ENCODE results near the gene CAMKK1.
"Not testable (repeated sequence)": the region's sequence is repeated elsewhere in the genome, so short reads cannot be mapped to it uniquely, and the experiment has no call there.

Gene CAMKK1

DNA sequence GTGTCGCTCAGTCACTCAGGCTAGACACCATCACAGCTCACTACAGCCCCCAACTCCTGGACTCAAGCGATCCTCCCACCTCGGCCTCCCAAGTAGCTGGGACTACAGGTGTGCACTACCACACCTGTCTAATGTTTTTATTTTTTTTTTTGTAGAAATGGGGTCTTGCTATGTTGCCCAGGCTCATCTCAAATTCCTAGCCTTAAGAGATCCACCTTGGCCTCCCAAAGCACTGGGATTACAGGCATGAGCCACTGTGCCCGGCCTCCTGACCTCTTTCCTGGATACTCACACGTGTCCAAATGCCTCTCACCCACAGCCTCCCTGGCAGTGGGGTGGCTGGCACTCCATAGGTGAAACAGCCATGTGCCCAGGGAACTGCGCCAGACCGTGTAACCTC, 17.5 kb downstream of the CAMKK1 start:
- DNase-seq, result no peak

DNA sequence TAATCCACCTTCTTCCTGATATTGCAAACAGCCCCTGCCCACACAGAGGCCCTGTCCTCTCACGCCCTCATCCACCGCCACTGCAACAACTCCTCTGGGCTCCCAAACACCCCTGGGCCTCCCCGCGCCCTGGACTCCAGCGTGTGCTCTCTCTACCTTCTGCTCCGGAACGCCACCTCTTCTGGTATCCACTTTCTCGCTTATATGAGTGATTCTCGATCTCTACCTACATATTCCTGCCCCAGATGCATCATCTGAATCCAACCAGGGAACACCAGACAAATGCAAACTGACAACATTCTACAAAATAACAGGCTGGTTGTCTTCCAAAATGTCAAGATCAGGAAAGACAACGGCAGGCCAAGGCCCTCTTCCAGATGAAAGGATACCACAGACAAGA, 19.0 kb downstream of the CAMKK1 start:
- DNase-seq, result no peak

DNA sequence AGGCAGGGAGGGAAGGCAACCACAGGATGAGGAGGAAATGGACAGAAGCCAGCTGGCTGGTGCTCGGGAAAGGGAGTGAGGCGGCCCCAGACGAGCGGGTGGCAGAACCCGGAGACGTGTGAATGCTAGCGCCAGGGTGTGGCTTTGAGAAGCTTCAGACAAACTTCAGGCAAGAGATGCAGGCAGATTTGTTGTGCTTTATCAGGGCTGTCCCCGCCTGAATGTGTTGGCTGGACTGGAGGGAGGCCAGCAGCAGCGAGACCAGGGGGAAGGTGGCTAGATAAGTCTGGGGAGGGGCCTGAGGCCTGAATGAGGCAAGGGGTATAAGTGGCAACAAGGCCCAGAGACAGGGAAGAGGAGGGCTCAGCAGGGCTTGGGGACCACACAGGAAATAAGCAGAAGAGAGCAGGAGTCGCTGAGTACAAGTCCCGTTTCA, 22.0 kb downstream of the CAMKK1 start:
- no peak for DNase-seq

DNA sequence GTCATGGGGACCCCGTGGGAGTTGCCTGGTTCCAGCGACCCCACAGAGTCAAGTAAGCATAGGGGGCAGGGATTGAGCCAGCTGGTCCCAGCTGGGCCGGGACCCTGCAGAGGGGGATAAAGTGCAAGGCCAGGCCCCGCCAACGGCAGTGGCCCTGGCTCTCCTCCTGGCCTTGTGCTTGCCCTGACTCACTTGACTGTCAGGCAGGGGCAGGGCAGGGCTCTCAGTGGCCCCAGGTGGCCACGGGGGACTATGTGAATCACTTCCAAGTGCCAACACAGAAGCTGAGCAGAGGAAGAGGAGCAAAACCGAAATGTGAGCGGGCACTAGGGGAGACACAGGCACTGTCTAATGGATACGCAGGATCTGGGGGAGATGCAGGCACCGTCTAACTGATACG, 25.2 kb downstream of the CAMKK1 start:
- no peak for DNase-seq

DNA sequence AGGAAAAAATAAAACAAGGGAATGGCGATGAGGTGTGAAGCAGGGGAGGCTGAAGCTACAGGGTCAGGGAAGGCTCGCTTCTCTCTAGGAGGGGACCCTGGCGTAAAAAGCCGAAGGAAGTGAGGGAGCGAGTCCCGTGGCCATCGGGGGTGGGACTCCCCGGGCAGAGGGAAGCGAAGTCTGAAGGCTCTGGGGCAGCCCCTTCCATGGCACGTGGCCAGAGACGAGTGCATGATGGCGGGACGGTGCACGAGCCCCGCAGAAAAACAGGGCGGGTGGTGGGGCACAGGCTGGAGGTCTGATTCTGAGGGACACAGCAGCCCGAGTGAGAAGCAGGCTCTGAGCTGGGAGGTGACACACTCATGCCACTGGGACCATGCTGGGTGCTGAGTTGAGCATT, 25.7 kb downstream of the CAMKK1 start:
- DNase-seq, result no peak

DNA sequence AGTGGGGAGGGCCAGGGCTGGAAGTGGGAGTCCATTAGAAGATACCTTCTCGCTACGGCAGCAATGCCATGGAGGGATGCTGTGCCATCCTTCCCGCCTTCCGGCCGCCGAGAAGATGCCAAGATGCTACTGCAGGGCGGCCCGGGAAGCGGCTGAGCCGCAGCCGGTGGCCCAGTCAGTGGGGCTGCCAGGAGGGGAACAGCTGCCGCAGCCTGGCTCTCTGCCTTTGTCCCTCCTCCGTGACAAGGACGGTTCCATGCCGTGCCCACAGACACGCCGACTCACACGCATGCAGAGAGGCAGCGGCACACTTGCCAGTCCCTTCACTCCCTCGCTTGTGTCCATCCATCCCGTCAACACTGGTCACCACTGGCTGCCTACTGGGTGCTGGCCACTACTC, 26.6 kb downstream of the CAMKK1 start:
- DNase-seq, result no peak

DNA sequence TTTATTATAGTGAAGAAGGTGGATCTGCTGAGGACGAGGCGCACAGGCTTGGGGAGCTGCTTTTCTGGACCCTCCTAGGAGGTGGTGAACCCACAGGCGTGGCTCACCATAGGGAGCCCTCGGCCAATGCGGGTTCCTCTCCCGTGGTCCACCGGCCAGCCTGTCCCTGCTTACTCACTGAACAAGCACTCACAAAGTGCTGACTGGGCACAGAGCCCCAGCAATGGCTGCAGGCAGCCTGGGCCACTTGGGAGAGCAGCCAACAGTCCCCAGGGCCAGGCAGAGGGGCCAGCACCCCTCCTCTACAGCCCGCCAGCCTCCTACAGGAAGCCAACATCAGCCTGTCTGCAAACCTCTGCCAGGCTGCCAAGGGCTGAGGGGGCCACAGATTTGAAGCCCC, 27.7 kb downstream of the CAMKK1 start:
- no peak for DNase-seq

DNA sequence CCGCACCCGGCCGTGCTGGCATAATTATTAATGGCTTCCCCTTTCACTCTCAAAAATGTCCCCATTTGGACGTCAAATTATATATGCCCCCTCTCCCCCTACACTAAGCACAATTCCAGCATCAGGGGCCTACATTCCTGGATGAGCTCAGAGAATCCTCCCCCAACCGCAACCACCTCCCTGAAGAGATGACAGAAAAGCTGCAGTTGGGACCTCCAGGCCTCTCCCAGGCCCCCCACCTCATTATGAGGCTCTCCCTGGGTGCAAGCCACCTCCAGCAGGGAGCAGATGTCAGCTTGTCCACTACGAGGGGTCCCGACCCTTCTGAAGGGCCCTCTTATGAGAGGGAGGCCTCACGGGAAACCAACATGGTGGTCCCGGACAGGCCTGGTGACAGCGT, 28.3 kb downstream of the CAMKK1 start:
- no peak for DNase-seq

DNA sequence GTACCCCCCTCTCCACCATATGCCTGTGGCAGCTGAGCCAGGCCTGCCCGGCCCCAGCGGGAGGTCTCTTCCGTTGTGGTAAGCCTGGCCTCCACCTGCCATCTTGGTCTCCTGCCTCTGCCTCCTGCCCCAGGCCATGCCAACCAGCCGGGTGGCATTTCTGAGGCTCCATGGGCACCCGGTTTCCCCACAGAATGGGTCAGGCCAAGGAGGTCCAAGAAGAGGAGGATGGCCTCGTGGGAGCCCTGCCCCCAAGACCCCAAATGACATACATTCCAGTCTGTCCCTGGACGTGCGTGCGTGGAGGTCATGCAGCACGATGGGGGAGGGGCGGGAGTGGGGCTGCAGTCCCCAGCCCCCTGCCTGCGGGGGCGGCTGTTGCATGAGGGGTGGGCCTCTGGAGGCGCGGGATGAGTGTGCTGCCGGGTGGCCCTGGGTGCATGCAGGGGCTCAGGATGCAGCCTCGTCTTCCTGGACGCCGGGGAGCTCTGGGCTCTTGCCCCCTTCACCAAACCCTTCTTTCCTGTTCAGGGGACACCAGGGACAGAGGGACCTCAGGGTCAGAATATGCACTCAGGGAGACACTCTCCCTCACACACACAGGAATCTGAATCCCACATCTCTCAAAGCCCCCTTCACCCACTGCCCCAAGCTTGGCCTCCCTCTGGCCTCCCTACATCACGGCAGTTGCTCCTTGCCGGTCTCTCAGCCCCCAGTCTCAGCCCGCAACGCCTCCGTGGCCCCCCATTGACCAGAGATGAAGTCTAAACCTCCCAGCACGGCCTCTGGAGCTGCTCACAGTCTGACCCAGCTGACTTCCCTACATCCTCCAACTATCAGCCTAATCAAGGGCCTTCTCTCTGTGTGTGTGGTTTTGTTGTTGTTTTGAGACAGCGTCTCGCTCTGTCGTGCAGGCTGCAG, 30.8 kb downstream of the CAMKK1 start:
- DNase-seq, result no peak

DNA sequence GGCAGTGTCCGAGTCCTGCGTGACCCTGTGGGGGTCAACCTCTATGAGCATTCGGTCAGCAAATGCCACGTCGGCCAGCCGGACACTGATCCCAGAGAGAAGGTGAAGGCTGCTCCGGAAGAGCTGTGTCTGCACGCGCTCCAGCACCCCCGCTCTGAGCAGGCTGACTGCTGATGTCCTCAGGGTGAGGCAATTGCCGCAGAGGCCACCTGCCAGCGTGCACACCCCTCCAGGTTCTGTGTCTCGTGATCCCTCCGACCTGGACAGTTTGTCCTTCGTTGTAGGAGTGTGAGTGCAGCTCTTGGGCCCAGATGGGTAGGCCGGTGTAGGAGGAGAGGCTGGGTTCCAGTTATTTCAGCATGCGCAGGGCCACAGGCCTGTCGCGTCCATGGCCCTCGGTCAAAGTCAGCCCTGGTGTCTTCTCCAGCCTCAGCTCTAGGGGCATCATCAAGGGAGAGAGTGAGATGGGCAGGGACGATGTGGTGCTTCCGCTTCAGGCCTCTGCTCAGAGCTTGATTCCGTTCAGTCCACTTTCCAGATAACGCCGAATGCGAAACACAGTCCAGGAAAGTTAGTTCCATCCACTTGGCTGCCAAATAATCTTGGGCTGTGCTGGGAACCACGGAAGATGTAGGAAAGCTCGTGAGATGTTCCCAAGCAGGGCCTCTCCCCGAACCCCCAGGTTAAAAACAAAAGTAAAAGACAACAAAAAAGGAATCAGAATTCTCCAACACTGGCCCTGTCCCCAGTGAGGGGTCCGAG, 31.7 kb downstream of the CAMKK1 start:
- DNase-seq, result no peak

DNA sequence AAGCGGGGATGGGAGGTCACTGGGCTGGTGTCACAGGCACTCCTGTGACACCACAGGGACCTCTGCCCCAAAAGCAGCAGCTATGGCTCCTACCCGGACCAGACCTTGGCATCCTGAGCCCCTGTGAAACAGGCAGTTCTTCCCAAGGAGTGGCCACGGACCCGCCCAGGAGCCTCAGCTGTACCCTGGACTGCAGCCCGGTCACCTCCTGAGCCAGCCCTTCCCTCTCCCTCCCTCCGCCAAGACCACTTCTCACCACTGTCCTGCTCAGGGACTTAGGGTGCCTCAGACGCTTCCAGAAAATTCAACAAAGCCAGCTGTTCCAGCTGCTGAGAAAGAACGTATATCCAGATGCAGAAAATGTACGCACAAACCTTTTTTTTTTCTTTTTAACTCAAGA, 32.9 kb downstream of the CAMKK1 start:
- no peak for DNase-seq

DNA sequence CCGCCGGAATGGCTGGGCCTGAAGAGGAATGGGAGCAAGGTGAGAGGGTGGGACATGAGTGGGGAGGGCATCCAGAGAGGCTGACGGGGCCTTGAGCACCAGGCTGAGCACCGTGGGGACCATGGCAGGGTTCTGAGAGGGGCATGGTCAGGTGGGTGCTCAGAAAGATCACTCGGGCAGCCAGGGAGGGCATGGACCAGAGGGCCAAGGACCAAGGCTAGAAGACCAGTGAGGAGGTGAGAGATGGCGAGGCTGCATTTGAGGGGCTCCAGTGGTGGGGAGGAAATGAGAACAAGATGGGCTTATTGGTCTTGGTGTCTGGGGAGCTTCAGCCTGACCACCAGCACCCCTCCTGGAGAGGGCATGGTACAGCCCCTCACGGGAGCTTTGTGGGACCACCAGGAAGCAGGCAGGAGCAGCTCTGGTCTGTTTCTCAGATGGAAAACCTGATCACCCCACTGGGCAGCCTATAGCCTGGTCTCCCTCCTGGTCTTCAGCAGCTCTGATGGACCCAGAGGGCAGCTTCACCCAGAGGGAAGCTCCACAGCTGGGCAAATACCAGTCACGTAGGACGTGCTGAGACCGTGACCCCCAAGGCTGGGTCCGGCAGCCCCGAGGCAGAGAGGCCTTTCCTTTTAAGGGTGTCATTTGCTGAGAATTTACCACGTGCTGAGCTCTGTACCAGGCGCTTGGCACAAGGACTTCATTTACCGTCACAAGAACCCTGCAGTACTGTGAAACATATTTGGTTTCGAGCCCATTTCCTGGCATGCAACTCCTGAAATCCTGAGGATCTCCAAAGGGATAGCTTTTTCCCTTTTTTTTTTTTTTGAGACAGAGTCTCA, 35.4 kb downstream of the CAMKK1 start:
- no peak for DNase-seq

DNA sequence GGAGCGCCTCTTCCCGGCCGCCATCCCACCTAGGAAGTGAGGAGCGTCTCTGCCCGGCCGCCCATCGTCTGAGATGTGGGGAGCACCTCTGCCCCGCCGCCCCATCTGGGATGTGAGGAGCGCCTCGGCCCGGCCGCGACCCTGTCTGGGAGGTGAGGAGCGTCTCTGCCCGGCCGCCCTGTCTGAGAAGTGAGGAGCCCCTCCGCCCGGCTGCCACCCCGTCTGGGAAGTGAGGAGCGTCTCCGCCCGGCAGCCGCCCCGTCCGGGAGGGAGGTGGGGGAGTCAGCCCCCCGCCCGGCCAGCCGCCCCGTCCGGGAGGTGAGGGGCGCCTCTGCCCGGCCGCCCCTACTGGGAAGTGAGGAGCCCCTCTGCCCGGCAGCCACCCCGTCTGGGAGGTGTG, 38.6 kb downstream of the CAMKK1 start:
- not testable (repeated sequence) for DNase-seq

DNA sequence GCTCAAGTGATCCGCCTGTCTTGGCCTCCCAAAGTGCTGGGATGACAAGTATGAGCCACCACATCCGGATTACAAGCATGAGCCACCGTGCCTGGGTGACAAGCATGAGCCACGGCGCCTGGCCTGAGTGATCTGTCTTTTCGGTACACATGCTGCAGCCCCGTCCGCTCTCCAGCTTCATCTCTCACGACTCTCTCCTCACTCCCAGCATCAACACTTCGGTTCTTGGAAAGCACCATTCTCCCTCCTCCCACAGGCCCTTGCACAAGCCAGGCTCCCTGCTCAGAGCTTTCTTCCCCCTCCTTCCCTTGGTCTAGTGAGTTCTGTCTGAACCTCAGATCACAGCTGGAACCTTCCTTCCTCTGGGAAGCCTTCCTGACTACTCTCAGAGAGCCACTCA, 40.3 kb downstream of the CAMKK1 start:
- DNase-seq, result no peak

DNA sequence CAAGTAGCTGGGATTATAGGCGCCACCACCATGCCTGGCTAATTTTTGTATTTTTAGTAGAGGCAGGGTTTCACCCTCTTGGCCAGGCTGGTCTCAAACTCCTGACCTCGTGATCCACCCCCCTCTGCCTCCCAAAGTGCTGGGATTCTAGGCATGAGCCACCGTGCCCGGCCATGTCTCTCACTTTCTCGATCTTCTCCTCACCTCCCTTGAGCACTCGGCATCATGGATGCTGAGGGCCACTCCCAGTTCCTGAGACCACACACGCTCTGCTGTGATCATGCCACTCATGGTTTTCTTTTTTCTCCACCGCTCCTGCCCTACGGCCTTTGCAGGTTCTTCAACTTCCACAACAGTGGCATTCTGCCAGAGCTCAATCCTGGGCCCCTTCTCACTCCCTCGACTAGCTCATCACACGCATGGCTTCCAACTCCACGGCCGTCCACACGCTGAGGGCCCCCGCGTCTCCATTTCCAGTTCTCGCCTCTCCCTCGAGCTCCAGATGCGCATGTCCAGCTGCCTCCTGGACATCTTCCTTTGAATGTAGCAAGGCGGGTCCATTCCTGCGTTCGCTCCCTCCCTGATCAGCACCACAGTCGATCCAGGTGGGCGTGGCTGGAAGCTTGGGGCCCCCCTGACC, 41.3 kb downstream of the CAMKK1 start:
- no peak for DNase-seq

DNA sequence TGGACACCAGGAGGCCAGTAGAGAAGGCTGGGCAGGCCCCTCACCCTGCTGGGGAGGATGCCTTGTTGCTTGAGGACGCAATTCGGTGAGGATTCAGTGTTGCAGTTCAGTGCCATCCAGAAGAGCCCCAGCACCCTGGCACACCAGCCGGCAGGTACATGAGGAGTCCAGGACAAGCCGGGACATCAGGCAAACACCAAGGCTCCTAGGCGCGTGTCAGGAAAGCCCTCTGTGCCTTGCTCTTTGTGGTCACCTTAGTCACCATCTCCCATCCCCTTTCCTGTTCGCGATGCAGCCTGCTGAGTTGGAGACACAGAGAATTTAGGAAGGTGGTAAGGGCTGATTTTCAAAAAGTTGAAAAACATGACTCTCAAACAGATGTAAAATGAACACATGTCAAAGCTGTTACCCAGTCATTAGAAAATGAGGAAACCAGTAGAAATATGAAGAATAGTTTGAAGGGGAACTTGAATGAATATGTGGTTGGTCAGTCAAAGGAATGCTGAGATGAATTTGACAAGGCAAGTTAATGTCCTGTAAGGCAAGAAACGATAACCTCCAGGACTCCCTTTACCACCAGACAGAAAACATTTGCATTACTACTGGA, 44.5 kb downstream of the CAMKK1 start:
- no peak for DNase-seq

DNA sequence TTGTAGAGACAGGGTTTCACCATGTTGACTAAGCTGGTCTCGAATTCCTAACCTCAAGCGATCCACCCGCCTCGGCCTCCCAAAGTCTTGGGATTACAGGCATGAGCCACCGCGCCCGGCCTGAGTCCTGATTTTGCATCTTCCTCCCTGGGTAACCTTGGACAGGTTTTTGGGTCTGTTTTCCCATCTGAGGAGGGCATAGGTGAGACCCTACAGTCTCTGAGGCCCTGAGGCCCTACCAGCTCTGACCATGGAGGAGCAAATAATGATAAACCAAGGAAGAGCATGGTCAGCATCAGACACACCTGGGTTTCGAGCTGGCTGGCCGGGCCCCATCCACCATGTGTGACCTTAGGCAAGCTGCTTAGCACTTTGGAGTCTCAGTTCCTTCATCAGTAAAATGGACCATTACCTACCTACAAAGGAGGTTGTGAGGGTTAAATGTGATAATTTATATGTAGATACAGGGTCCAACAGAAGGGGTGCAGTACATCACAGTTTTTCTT, 45.6 kb downstream of the CAMKK1 start:
- no peak for DNase-seq

DNA sequence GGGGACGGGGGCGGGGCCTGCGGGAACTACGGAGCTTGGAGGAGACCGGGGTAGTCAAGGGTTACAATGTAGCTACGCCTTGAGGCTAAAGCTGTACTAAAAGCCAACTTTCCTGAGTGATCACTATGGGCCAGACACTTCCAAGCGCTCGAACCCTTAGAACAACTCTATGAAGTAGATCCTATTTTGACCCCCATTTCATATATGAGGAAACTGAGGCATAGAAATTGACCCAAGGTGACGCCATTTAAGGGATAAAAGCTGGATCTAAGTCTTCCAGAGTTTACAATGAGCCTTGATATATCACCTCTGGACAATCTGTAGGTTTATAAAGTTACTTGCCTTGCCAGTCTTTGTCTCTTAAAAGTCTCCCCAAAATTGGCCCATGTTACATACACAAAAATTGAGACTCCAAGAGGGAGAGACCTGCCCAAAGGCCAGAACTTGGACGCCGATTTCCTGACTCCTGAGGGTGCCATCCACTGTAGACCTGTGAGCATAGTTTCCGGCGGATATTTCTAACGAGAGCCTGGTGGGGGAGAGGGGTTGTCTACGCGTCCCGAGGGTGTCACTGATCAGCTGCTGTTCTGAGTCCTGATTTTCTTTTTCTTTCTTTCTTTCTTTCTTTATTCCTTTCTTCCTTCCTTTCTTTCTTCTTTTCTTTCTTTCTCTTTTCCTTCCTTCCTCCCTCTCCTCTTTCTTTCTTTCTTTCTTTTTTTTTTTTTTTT, 46.3 kb downstream of the CAMKK1 start:
- no peak for DNase-seq

DNA sequence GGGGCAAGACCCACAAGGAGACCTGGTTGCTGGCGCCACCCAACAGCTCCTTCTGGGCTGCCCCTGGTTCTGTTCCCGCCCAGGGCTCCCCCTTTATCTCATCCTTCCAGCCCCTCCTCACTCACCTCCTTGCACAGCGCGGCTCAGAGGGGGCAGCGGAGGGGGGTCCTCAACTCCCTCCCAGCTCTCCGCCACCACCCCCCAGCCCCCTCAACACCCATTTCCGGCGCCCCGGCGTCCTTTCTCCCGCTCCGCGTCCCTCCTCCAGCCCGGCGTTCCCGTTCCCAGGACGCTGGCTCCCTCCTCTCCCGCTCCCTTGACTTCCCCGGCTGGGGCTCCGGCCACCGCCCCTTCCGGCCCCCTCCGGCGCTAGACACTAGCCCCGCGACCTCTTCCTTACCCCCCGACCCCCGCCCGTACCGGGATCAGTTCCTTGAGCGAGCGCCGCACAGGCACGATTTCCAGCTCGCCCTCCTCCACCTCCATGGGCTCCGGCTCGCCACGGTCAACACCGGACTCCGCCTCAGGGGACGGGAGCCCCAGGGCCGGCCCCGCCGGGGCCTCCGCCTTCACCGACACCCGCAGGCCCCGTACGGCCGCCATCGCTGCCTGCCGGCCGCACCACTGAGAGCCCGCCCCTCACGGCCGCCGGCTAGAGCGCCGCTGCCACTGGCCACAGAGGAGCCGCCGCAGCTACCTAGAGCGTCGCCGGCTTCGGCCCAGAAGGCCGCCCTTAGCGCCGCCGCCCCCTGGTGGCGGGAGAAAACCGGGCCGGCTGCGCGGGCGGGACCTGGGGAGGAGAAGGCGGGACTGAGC, 47.0 kb downstream of the CAMKK1 start, which contains the start of gene NCBP3:
NCBP3 (minus strand) TSS at position 626 of the 816 bp plus-strand sequence; CDS start at position 603, 23 bp downstream.
- peak; percentile 95 for DNase-seq

DNA sequence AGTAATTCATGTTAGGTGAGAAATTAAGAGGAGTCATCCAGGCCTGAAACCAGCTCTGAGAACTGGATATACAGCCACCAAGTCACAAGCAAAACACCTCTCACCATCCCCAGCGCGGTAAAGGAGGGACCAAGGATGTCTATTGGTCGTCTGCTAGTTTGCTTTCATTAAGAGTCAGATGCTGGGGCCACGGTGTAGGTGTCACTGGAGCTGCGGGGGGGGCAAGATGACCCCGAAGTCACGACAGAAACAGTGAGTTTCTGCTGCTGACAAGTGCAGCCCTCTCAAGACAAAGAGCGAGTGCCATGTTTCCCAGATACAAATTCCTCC, 47.6 kb downstream of the CAMKK1 start:
- no peak for DNase-seq
